Chondrocyte (in vitro differentiated cells): Measurements from ENCODE around the gene LRCH3. TPM values are rescaled to one million over a fixed set of nuclear protein-coding genes. Genes with fewer than 3 reads are reported as not detected.
A peak's percentile ranks its signal among the peaks of the same experiment; 100 is the strongest.

Experiments
- DNase-seq: peaks from one replicate; pipeline ENCODE4 v3.0.0; 2021; ENCODE audit warnings: mixed read lengths, low spot score
- H3K27ac Mint-ChIP-seq: one replicate; pipeline ENCODE4 v1.8.0; 2021; ENCODE audit warnings: mild to moderate bottlenecking, moderate library complexity, mixed read lengths; ENCODE audit not compliant: unreplicated experiment
- H3K27me3 Mint-ChIP-seq: 2 replicates; pipeline ENCODE4 v1.8.0; 2021; ENCODE audit warnings: low read depth, mixed read lengths
- H3K36me3 Mint-ChIP-seq: 2 replicates; pipeline ENCODE4 v1.8.0; 2021; ENCODE audit warnings: low read depth, mixed read lengths
- H3K4me1 Mint-ChIP-seq: 2 replicates; pipeline ENCODE4 v1.8.0; 2021; ENCODE audit warnings: low read depth, mild to moderate bottlenecking, mixed read lengths
- H3K4me3 Mint-ChIP-seq: one replicate; pipeline ENCODE4 v1.8.0; 2021; ENCODE audit warnings: mild to moderate bottlenecking, moderate library complexity, mixed read lengths; ENCODE audit not compliant: unreplicated experiment
- H3K9me3 Mint-ChIP-seq: 2 replicates; pipeline ENCODE4 v1.8.0; 2021; ENCODE audit warnings: low read depth, mixed read lengths
- total RNA-seq: library from RNA; stranded (reverse); gene quantifications from 3 replicates; pipeline ENCODE4 v1.2.1, GENCODE V29; 2021
- TF ChIP-seq, protein P1 (sequence below): fragments of 200-600 bp; sonication (generic); IDR thresholded peaks from 2 replicates; pipeline ENCODE4 v1.5.0; 2021; ENCODE audit warnings: antibody characterized with exemption, mild to moderate bottlenecking, moderate library complexity

Gene LRCH3
- total RNA-seq, 1 donor from 2014 or later: 49.8 TPM

DNA sequence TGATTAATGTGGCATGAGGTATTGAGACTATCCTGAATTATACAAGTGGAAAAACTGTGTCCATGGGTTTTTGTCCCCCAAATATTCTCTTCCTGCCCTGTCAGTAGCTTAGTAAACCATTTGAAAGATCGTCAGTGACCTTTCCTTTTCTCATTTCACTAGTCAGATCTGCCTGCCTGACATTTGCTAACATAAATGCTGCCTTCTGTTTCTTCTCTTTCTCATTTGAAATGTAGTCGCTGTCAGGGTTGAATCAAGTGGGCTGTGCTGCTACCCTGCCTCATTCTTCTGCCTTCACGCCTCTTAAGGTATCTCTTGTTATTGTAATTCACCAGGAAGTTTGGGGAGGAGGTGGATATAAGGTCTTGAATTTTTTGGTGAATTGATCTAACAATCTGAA lies 67.5 kb downstream of the LRCH3 start:
- no peak overlapping the region for H3K4me3 Mint-ChIP-seq
- H3K9me3 Mint-ChIP-seq: no peaks in the 10 kb centered on the region
- DNase-seq: no peak
- TF ChIP-seq, protein P1, sequence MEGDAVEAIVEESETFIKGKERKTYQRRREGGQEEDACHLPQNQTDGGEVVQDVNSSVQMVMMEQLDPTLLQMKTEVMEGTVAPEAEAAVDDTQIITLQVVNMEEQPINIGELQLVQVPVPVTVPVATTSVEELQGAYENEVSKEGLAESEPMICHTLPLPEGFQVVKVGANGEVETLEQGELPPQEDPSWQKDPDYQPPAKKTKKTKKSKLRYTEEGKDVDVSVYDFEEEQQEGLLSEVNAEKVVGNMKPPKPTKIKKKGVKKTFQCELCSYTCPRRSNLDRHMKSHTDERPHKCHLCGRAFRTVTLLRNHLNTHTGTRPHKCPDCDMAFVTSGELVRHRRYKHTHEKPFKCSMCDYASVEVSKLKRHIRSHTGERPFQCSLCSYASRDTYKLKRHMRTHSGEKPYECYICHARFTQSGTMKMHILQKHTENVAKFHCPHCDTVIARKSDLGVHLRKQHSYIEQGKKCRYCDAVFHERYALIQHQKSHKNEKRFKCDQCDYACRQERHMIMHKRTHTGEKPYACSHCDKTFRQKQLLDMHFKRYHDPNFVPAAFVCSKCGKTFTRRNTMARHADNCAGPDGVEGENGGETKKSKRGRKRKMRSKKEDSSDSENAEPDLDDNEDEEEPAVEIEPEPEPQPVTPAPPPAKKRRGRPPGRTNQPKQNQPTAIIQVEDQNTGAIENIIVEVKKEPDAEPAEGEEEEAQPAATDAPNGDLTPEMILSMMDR: no peak
- H3K4me1 Mint-ChIP-seq: peaks cover 25% of the 10 kb centered on the region
- H3K36me3 Mint-ChIP-seq: peaks cover 16% of the 10 kb centered on the region
- peak overlapping the region; percentile 47 for H3K27ac Mint-ChIP-seq
- no peaks in the 10 kb centered on the region for H3K27me3 Mint-ChIP-seq

DNA sequence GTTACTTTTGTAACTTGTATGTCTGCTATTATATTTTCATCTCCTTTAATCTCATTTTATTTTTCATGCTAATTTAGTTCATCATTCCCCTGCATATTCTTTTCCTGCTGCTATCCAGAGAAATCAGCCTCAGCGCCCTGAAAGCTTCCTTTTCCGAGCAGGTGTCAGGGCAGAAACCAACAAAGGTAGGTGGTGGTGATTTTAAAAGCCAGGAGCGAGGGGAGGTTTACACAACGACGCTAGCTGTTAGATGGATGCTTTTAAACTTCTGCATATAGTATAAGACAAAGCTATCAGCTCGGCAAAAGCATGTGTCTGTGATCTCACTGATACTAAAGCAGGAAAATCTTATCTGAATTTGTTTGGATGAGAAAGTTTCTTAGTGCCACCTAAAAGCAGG lies 75.0 kb downstream of the LRCH3 start:
- Mint-ChIP-seq H3K27ac (no peak overlapping the region), H3K36me3 (peaks cover 13% of the 10 kb centered on the region), H3K9me3 (no peaks in the 10 kb centered on the region), H3K4me1 (no peaks in the 10 kb centered on the region), H3K27me3 (no peaks in the 10 kb centered on the region), H3K4me3 (no peak overlapping the region)
- no peak for DNase-seq
- TF ChIP-seq, protein P1: no peak

DNA sequence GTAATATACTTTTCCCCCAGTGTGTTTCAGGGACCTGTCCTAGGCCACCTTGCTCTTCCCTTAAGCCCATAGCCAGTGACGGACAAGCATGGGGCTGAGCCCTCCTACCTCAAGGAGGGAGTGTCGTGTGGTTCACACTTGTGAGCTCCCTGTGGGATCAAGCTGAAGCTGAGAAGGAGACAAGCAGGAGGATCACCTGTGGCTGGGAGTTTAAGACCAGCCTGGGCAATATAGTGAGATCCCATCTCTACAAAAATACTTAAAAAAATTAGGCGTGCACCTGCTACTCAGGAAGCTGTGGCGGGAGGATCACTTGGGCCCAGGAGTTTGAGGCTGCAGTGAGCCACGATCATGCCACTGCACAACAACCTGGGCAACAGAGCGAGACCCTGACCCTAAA lies 82.3 kb downstream of the LRCH3 start:
- no peaks in the 10 kb centered on the region for H3K4me1 Mint-ChIP-seq
- no peak overlapping the region for H3K4me3 Mint-ChIP-seq
- H3K9me3 Mint-ChIP-seq: no peaks in the 10 kb centered on the region

DNA sequence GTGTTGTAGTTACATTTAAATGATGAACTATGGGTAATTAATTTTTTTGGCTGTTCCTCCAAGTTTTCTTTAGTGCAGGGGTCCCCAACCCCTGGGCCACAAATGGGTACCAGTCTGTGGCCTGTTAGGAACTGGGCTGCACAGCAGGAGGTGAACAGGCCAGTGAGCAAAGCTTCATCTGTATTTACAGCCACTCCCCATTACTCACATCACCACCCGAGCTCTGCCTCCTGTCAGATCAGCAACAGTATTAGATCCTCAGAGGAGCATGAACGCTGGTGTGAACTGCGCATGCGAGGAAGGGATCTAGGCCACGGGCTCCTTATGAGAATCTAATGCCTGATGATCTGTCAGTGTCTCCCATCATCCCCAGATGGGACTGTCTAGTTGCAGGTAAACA lies 83.0 kb downstream of the LRCH3 start:
- H3K4me1 Mint-ChIP-seq: no peaks in the 10 kb centered on the region
- no peak overlapping the region for H3K4me3 Mint-ChIP-seq
- no peak for DNase-seq
- H3K27me3 Mint-ChIP-seq: no peaks in the 10 kb centered on the region
- TF ChIP-seq, protein P1: no peak
- H3K36me3 Mint-ChIP-seq: peaks cover 34% of the 10 kb centered on the region
- no peak overlapping the region for H3K27ac Mint-ChIP-seq
- H3K9me3 Mint-ChIP-seq: no peaks in the 10 kb centered on the region

More for the DNA sequence above, 82.3 kb downstream of the LRCH3 start:
- DNase-seq: no peak
- TF ChIP-seq, protein P1: no peak
- H3K27me3 Mint-ChIP-seq: no peaks in the 10 kb centered on the region
- no peak overlapping the region for H3K27ac Mint-ChIP-seq
- H3K36me3 Mint-ChIP-seq: peaks cover 30% of the 10 kb centered on the region

DNA sequence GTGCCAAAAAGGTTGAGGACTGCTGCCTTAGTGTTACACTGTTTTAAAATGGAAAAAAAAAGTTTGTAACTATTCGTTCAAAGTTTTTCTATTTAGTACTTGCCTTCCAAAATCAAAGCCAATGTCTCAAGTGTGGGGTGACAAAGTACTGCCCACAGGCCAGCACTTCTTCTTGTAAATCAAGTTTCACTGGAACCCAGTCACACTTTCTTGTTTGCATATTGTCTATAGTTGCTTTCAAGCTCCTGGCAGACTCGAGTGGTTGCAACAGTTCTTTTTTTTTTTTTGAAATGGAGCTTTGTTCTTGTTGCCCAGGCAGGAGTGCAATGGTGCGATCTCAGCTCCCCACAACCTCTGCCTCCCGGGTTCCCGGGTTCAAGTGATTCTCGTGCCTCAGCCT lies 83.6 kb downstream of the LRCH3 start:
- Mint-ChIP-seq H3K9me3 (no peaks in the 10 kb centered on the region), H3K27ac (no peak overlapping the region), H3K27me3 (no peaks in the 10 kb centered on the region), H3K36me3 (peaks cover 34% of the 10 kb centered on the region), H3K4me1 (no peaks in the 10 kb centered on the region), H3K4me3 (no peak overlapping the region)
- no peak for DNase-seq
- TF ChIP-seq, protein P1: no peak
